Stimulated activated CD8-positive, alpha-beta memory T cell treated with anti-CD3 and anti-CD28 coated beads, Interleukin-15, amount 100 ng/mL, for 4 hours (primary cell): ENCODE data around the gene TMEM35A.
"Not testable (repeated sequence)": the region's sequence is repeated elsewhere in the genome, so short reads cannot be mapped to it uniquely, and the experiment has no call there.

Experiments used
- DNase-seq, 2 donors: peaks; one replicate each; pipeline ENCODE4 v3.0.0-alpha.2; 2020; ENCODE audit warnings: low read depth in 2 of 2

Gene TMEM35A

DNA sequence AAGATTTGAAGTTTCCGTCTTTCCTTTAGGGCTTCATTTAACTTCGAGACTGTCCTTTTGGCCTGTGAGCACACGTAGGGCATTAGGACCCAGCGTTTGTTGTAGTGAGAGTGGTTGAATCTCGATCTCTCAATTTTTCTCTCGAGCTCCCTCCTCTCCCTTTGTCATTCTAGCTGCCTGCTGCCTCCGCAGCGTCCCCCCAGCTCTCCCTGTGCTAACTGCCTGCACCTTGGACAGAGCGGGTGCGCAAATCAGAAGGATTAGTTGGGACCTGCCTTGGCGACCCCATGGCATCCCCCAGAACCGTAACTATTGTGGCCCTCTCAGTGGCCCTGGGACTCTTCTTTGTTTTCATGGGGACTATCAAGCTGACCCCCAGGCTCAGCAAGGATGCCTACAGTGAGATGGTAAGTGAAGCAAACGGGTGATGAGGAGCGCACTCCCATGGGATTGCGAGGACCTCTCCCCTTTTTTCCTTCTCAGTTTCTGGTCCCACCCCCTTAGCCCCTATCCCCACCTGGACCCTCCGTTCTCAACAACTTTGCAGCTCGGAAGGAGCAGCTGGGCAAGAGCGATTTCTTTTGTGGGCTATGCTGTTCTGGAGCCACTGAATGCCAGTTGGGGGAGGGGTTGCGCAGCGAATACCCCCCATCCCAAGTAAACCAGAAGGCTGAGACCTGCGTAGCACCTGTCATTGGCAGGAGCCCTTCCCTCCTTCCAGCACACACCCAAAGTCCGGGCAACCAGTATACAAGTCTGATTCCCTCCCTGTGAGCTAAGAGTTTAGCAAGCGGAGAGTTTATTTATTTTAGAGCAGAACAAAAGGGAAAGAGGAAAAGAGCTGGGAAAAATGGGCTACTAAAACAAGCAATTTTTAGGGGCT, at the start of gene TMEM35A:
Gene TMEM35A, plus strand, starts transcription at position 164 of the 883 bp plus-strand sequence. Its CDS starts 124 bp downstream, at position 288.
- no peak for DNase-seq

GRCh38 chrX:101029665-101030064, 49.0 kb upstream of the TMEM35A start:
- DNase-seq: no peak

DNA sequence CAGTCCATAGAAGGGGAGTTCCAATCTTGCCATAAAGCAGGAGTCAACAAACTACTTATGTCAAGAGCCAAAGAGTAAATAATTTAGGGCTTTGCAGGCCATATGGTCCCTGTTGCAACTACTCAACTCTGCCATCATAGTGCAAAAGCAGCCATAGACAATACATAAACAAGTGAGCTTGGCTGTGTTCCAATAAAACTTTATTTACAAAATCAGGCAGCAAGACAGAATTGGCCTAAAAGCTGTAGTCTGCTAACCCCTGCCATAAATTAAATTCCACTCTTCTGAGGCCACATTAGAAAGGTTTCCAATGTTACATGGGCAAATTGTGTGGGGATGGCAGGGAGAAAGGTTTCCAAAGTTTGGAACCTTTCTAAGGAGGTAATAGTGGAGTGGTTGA, 41.4 kb upstream of the TMEM35A start:
- no peak for DNase-seq

GRCh38 chrX:101040197-101040596, 38.5 kb upstream of the TMEM35A start:
- no peak for DNase-seq

DNA sequence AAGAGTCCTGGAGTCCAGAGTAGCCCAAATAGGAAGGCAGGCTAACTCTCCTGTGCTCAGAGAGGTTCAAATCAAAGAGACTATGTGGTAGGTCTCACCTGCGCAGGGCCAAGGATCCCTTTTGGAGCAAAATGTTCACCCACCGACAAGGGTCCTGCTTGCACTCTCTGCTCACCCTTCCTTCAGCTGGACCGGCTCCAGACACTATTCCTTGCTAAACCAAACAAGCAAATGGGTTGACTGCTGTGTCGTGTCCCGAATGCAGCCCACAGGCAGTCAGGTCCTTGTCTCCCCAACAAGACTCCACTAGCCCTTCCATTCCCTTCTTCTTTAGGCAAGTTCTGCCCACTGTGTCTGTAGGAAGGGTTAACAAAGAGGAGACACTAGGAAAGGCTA, 27.5 kb upstream of the TMEM35A start:
- DNase-seq: no peak

DNA sequence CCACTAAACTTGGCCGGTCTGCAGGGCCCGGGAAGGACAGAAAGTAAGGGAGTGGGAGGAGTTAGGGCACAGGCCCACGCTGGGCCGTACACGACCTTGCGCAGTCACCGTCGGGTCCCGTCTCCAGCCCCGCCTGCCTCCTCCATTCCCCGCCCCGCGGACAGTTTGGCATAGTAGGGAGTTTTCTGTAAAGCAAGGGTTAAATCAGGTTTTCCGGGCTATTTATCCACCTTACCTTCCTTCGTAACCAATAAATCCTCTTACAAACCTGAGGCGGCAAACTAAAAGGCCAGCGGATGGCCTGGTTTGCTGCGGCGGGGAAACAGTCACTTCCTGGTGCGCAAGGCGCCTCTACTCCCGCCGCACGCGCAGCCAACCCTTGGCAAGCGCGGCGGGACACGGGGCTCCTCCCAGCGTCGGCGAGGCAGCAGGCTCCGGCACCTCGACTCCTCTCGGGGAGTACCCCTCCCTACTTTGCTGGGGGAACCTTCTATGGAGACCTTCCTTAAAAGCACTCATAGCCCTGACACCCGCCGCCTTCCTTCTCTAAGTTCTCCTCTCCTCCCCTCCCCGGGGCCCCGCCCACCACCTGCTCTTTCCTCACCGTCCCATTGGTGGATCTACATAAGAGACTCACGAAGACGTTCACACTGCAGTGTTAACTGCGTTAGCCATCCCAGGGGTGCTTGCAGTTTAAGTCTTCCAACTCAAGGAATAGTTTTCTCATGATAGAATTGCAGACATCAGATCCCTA, 27.0 kb upstream of the TMEM35A start, which contains the start of gene TRMT2B:
Gene TRMT2B, minus strand, starts transcription at position 563 of the 754 bp plus-strand sequence. CDS start 9,822 bp downstream, outside the sequence.
- peak; percentile 56 to 67 for DNase-seq

- not testable (repeated sequence) for DNase-seq
Observed at GRCh38 chrX:101056551-101056950, 22.1 kb upstream of the TMEM35A start.

DNA sequence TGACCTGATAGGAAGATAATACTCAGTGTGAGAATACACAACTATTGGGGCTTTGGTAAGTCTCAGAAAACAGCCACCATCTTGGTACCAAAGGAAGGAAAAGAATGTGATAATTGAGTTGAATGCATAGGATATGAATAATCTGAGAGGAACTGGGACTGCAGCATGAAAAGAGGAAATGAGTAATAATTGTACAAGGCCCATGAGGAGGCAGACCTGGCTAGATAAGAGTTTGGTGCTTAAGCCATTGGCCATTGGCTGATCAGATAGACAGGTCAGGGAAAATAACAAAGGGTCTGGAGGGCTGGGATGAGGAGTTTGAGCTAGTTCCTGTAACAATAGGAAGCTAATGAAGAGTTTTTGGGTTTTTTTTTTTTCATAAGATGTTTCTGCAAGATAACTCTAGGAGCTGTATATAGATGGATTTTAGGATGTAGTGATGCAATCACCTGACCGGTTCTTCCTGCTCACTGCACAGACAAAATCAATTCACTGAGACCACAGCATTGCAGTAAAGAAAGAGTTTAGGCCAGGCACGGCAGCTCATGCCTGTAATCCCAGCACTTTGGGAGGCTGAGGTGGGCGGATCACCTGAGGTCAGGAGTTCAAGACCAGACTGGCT, 21.5 kb upstream of the TMEM35A start:
- no peak for DNase-seq

DNA sequence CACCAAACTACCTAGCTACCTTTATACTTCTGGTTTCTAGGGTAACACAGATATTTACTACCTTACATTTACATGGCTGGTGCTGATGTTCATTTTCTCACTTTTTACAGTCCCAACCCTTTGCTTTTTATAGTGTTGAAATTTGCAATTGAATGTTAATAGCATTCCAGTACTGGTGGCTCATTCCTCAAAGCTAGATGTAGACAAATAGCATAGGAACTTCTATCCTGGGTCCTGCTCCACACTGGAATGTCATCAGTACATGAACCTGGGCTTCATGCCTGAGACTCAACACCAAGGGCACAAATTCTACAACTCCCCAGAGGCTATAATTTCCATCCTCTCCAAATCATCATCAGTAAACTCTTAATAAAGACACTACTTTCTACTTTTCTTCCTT, 16.5 kb upstream of the TMEM35A start:
- DNase-seq: no peak

- DNase-seq: no peak
Observed at GRCh38 chrX:101071582-101071981, 7.1 kb upstream of the TMEM35A start.

- DNase-seq: no peak
Observed at GRCh38 chrX:101079736-101080270, 1.1 kb downstream of the TMEM35A start.

GRCh38 chrX:101080326-101081124, 1.8 kb downstream of the TMEM35A start:
- DNase-seq: no peak

DNA sequence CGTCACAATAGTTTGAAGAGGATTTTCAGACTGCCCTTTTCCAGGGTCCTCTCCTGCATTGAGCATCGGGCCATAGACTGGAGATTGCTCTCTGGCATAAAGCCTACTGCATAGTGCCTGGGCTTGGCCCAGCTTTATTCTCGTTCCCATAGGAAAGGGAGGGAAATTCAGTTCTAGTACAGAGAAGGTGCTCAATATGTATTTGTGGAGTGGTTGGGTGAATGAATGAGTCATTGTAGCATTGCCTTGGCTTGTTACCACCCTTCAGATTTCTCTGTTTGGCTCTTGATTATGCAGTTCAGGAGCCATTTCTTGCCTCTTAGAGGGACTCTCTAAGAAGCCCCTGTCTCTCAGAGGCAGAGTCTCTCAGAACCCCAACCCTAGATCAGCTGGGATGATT, 2.6 kb downstream of the TMEM35A start:
- DNase-seq: no peak

GRCh38 chrX:101091817-101092216, 13.1 kb downstream of the TMEM35A start:
- no peak for DNase-seq

DNA sequence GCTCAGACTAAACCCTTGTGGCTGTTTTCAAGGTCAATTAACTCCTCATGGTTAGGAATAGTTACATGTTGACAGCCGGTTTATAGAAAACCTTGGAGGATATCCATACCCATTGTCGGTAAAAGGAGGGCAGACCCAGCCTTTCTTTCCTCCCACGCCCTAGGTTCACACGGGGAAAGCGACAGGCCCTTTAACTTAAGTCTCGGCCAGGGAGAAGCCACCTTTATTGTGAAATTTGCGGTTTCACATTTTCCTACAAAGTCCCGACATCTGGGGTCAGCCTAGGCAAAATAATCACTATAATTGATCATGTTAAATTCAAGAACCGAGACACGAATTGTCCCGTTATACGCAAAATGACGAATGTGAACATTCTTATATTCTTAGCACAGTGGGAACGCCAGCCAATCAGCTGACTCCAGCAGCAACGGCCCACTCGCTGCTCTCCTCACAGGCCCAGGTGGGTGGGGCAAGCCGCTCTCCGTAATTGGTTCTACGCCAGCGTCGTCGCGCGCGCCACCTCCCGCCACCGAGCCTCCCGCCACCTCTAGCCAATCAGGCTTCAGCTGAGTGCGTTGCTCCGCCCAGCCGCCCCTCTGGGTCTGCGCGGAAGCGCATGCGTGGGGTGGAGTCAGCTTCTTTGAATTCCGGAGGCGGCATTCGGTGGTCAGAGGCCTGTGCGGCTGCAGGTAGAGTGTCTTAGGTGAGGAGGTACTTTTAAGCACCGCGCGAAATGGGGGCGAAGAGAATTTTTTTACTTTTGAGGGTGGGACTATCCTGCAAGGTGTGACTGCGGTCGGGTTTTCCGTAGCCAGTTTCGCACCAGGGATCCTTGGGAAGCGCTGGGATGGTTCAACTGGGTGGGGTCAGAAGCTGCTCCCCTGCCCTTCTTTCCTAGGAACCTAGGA, 19.1 kb downstream of the TMEM35A start, which contains the start of gene CENPI:
Gene CENPI, plus strand, starts transcription at position 659 of the 908 bp plus-strand sequence. CDS start 2,867 bp downstream, outside the sequence.
- peak; percentile 84 for DNase-seq

DNA sequence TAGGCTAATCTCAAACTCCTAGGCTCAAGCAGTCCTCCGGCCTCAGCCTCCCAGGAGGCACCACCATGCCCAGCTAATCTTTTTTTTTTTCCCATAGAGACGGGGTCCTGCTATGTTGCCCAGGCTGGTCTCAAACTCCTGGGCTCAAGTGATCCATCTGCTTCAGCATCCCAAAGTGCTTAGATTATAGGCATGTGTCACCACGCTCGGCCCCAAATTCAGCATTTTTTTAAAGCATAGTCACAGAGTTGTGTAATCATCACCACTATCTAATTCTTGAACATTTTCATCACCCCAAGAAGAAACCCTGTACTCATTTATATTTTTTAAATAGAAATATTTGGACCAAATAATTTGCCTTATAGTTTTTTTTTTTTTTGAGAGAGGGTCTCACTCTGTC, 29.6 kb downstream of the TMEM35A start:
- DNase-seq: no peak

- DNase-seq: no peak
Observed at GRCh38 chrX:101117701-101118100, 39.0 kb downstream of the TMEM35A start.

GRCh38 chrX:101136235-101136634, 57.6 kb downstream of the TMEM35A start:
- DNase-seq: no peak
